NCI-H1092 treated with DMSO at 0.1 percent for 48 hours (cell line): Measurements from ENCODE around the gene KMT2C.
"Not testable (repeated sequence)": the region's sequence is repeated elsewhere in the genome, so short reads cannot be mapped to it uniquely, and the experiment has no call there.

ENCODE experiments used
- DNase-seq: peaks from one replicate; lab custom pipeline; 2025; lab: John Stamatoyannopoulos, UW

KMT2C gene

GRCh38 chr7:152441810-152442209 is 6.0 kb upstream of the KMT2C start:
- DNase-seq = not testable (repeated sequence)

GRCh38 chr7:152441168-152441567 is 5.4 kb upstream of the KMT2C start:
- not testable (repeated sequence) for DNase-seq

- not testable (repeated sequence) for DNase-seq
Measured at GRCh38 chr7:152438017-152438416, 2.2 kb upstream of the KMT2C start.

GRCh38 chr7:152436931-152437575 is 1.2 kb upstream of the KMT2C start:
- peak; percentile 56 for DNase-seq

GRCh38 chr7:152436111-152436930 is 518 bp upstream of the KMT2C start:
- DNase-seq = peak; percentile 93

GRCh38 chr7:152434511-152435383 is 1.1 kb downstream of the KMT2C start:
- peak; percentile 29 for DNase-seq

DNA sequence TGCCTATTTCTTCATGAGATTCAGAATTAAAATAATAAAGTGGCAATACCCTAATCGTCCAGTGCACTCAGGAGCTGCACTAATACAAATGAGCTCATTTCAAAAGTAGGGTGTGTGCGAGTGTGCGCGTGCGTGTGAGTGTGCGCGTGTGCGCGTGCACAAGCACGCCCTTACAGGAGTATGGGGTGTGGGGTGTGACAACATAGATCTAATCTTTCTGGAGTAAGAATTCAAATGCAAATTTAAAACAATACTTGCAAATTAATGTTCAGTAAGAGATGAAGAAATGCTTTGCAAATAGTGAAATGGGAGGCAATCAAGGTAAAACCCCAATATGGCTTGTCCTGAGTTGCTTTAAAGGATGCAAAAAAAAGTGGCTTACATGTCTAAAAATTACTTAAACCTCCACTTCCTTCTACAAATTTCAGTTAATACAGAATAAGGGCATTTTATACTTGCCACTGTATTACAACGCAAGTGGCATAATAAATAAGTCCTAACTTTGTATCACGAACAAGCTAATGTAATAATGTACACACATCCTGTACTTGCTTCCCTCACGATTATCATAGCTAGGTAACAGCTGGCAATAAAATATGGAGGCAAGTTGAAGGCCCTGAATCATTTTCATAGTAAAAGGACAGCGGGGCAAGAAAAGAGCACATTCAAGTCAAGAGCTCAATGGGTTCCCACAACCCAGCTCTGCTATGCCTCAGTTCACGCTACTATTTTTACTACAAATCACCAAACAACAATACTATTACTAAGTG is 1.9 kb downstream of the KMT2C start:
- DNase-seq = not testable (repeated sequence)

DNA sequence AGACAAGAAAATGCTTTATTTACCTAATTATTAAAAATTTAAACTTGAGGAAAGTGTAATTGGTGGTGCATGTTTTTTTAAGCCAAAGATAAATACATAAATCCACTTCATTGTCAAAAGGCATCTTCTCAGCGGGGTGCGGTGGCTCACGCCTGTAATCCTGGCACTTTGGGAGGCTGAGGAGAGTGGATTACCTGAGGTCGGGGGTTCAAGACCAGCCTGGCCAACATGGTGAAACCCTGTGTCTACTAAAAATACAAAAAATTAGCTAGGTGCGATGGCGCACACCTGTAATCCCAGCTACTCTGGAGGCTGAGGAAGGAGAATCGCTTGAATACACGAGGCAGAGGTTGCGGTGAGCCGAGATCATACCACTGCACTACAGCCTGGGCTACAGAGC is 3.1 kb downstream of the KMT2C start:
- DNase-seq = not testable (repeated sequence)

- DNase-seq = no peak
Measured at GRCh38 chr7:152430854-152431253, 4.9 kb downstream of the KMT2C start.

- not testable (repeated sequence) for DNase-seq
Measured at GRCh38 chr7:152430118-152430517, 5.7 kb downstream of the KMT2C start.

DNA sequence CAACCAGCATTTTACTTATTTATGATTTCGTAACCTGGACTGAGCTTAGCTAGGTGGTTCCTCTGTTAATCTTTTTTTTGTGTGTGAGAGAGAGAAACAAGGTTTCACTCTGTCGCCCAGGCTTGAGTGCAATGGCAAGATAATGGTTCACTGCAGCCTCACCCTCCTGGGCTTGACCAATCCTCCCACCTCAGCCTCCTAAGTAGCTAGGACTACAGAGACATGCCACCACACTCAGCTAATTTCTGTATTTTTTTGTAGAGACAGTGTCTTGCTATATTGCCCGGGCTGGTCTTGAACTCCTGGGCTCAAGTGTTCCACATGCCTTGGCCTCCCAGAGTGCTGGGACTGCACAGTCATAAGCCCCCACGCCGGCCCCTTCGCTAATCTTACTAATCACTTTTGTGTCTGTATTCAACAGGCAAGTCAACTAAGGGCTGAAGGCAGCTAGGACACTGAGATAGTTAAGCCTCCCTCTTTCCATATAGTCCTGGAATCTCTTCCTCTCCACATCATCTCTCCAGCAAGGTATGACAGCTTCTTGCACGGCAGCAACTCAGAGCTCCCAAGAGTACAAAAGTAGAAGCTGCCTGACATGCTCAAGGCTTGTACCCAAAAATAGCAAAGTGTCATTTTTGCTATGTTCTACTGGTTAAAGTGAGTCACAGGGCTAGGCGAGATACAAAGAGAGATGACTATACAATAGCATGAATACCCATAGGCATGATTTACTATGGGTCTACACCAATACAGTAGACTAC is 11.3 kb downstream of the KMT2C start:
- DNase-seq = no peak

- DNase-seq = no peak
Measured at GRCh38 chr7:152423991-152424347, 11.8 kb downstream of the KMT2C start.

DNA sequence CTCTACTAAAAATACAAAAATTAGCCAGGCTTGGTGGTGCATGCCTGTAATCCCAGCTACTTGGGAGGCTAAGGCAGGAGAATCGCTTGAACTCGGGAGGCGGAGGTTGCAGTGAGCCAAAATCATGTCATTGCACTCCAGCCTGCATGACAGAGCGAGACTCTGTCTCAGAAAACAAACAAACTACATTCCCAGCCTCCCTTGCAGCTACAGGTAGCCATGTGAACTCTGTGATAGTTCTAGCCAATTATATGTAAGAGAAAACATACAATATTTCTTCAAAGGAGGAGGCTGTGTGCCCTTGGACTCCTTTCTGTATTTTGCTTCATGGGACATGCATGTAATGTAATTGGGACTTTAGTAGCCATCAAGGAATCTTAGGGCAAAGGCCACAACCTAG is 12.6 kb downstream of the KMT2C start:
- DNase-seq = not testable (repeated sequence)

DNA sequence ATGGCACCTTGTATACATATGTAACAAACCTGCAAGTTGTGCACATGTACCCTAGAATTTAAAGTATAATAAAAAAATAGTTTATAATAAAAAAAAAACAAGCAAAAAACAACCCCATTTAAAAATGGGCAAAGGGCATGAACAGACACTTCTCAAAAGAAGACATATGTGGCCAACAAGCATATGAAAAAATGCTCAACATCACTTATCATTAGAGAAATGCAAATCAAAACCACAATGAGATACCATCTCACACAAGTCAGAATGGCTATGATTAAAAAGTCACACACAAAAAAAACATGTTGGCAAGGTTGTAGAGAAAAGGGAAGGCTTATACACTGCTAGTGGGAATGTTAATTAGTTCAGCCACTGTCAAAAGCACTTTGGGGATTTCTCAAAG is 14.9 kb downstream of the KMT2C start:
- not testable (repeated sequence) for DNase-seq

GRCh38 chr7:152419473-152420429 is 16.1 kb downstream of the KMT2C start:
- no peak for DNase-seq

DNA sequence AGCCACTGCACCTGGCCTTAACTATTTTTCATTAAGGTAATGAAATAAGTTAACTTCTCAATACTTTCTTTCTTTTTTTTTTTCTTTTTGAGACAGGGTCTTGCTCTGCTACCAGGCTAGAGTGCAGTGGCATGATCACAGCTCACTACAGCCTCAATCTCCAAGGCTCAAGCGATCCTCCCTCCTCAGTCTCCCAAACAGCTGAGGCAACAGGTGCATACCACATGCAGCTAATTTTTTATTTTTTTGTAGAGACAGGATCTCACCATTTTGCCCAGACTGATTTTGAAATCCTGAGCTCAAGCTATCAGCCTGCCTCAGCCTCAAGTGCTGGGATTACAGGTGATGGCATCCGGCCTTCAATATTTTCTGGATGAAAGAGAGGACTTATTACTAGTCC is 21.0 kb downstream of the KMT2C start:
- no peak for DNase-seq

DNA sequence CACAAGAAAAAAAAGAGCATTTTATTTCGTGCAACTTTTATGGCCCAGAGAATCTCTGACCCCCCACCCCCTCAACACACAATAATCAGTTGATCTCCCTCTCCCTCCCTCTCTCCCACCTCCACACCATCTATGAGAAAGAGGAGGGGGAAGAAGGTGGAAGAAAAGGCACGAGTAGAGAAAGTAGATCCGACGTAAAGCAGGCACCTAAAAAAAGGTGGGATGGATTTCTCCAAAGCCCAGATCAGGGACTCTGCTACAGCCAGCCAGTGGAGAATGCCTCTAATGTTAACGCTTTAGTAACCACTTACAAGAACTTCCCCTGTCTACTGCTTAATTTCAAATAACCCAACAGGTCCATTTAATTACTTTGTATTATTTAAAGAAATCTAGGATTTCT is 24.4 kb downstream of the KMT2C start:
- no peak for DNase-seq

- DNase-seq = no peak
Measured at GRCh38 chr7:152406491-152406890, 29.3 kb downstream of the KMT2C start.

- DNase-seq = not testable (repeated sequence)
Measured at GRCh38 chr7:152406030-152406429, 29.8 kb downstream of the KMT2C start.

GRCh38 chr7:152403726-152404125 is 32.1 kb downstream of the KMT2C start:
- no peak for DNase-seq
